Activated T-cell treated with anti-CD3 and anti-CD28 coated beads, Interleukin-2, amount 50 U/mL, for 48 hours (primary cell): ENCODE measurements around the gene PRR15L.
"Not testable (repeated sequence)": the region's sequence is repeated elsewhere in the genome, so short reads cannot be mapped to it uniquely, and the experiment has no call there.

Source experiments
- DNase-seq, 2 experiments: peaks; one replicate each; pipeline ENCODE4 v3.0.0-alpha.2; 2020

Gene PRR15L

DNA sequence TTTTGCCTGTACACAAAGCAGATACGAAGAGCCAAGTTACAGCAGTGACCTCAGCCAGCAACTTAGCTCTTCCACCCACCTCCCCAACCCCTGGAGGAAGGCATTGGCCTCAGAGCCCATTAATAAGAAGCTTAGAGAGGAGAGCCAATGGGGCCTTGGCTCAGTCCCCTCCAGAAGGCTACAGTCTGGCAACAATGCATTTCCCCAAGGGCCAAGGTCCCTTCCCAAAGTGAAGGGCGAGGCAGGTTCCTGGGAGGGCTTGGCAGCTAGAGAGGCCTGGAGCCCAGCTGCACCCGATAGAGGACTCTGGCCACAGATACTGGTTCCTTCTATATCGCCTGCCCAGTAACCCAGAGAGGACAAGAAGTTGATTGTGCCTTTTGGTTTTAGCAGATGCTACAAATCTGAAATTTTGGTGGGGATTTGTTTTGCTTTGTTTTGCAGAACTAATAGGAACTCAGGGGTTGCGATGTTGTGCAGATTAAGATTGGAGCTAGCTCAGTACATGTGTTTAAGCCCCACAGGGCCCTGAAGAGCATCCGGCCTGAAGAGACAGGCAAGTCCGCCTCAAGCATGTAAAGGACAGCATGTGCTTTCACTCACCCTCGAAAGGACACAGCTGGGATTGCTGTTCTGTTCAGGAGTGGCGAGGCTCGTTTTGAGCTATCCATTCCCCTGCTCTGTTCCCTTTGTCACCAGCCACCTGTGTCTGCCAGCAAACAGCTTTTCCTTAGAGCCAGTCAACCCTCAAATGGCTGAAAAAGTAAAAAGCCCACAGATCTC lies 28.3 kb downstream of the PRR15L start:
- DNase-seq, result no peak

DNA sequence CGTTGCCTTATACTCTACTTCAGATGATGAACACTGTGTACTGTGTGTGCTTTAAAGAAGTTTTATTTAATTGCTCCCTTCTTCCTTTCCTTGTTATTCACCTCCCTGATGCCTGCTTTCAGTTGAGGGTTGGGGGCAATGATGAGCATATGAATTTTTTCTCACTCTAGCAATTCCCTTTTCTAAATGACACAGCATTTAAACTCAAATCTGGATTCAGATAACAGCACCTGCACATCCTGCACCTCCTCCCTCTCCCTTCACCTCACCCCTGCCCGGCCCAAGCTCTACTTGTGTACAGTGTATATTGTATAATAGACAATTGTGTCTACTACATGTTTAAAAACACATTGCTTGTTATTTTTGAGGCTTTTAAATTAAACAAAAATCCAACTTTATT lies 29.3 kb downstream of the PRR15L start:
- DNase-seq, result no peak

DNA sequence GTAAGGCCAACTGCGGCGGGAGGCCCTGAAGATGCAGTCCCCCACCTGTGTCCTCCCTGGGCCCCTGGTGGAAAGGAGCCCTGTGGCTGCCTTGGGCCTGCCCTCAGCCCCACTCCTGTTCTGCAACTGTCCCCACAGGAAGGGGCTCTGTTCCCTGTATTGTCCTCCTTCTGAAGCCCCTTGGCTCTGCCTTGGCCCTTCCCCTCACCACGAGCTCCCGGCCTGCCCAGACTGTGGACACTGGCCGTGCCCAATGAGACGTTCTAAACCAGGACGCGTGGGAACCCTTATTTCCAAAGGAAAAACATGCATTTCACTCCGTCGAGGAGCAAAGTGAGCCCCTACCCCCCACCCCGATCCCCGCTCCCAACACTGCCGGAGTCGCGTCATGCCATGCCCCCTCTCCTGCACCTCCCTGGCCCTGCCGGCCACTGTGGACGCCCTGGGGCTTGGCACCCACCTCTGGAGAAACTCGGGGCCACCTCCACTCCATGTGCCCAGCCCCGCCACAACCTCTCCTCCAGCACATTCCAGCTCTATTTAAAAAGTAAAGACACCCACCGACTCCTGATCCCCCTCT lies 29.8 kb downstream of the PRR15L start:
- no peak for DNase-seq

DNA sequence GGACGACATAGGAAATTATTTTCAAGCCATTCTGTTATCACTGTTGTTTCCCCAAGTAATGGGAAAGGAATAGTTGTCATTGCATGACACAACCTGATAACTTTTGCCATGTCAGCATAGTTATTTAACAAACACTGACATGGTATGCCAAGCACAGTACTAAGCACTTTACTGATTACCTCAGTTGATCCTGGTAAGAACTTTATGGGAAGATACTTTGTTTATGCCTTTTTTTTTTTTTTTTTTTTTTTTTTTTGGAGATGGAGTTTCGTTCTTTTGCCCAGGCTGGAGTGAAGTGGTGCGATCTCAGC lies 32.0 kb downstream of the PRR15L start:
- DNase-seq, result no peak

DNA sequence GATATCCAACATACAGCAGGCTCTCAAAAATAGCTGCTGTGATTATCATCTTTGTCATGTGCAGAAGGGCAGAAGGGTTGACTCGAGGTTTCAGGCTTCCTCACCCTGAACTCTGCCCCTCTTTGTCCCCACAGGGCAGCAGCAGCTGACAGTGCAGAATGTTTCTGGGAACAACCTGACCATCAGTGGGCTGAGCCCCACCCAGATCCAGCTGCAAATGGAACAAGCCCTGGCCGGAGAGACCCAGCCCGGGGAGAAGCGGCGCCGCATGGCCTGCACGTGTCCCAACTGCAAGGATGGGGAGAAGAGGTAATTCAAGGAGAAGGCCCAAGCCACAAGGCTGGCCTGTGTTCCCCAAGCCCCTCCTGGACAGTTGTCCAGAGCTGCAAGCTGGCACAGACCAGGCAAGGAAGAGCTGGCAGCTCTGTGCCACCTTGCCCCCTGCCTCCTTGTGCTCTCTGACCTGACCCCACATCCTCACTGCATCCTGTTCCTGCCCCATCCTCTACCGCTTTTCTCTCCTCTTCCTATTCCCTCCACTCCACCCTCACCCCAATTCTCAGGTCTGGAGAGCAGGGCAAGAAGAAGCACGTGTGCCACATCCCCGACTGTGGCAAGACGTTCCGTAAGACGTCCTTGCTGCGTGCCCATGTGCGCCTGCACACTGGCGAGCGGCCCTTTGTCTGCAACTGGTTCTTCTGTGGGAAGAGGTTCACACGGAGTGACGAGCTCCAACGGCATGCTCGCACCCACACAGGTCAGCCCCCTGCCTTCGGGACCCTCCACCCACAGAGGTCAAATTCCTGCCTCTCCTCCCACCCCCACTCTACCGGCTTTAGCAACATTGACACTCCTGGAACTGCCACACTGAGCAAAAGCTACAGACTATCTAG lies 32.7 kb downstream of the PRR15L start:
- no peak for DNase-seq

DNA sequence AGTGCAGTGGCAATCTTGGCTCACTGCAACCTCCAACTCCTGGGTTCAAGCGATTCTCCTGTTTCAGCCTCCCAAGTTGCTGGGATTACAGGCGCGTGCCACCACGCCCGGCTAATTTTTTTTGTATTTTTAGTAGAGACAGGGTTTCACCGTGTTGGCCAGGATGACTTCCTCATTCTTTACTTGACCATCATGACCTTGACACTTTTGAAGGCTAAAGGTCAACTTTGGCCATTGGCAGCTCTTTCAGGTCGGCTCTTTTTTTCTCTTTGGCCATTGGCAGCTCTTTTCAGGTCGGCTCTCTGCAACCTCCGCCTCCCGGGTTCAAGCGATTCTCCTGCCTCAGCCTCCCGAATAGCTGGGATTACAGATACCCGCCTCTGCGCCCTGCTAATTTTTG lies 37.8 kb downstream of the PRR15L start:
- DNase-seq, result not testable (repeated sequence)

DNA sequence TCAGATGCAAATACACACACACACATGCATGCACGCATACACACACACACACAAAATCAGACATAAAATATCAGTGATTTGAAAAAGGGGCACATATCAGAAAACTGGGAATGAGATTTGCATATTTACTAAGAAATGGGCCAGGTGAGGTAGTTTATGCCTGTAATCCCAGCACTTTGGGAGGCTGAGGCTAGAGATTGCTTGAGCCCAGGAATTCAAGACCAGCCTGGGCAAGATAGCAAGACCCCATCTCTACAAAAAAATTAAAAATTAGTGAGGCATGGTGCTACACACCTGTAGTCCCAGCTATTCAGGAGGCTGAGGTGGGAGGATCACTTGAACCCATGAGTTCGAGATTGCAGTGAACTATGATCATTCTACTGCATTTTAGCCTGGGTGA lies 38.7 kb downstream of the PRR15L start:
- DNase-seq, result no peak

DNA sequence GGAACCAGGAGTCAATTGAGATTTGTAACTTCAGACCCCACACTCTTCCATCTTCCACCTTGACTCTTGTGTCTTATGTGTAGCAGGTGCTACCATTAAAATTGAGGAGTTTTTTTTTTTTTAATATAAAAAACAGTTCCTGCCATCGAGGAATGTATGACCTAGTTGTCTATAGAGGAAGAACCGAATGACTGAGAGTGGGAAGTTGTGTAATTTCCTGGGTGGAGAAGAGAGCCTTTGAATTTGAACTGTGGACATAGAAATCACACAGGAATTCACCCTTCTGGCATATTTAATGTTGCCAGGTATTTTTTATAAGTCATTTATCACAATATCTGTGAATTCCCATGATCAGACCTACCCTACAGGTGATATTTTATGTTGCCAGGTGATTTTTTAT lies 39.7 kb downstream of the PRR15L start:
- no peak for DNase-seq

DNA sequence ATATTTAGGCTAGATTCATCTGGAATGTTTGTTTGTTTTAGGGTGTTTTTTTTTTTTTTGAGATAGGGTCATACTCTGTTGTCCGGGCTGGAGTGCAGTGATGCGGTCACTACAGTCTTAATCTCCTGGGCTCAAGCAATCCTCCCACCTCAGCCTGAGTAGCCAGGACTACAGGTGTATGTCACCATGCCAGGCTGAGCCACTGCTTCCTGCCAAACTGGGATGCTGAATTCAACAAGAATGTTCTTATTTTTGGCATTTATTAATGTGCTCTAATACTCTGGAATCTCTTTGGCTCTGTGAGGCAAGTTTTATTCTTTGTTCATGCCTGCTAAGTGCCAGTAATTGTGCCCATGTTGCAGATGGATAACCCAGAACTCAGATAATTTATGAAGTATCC lies 40.1 kb downstream of the PRR15L start:
- no peak for DNase-seq

DNA sequence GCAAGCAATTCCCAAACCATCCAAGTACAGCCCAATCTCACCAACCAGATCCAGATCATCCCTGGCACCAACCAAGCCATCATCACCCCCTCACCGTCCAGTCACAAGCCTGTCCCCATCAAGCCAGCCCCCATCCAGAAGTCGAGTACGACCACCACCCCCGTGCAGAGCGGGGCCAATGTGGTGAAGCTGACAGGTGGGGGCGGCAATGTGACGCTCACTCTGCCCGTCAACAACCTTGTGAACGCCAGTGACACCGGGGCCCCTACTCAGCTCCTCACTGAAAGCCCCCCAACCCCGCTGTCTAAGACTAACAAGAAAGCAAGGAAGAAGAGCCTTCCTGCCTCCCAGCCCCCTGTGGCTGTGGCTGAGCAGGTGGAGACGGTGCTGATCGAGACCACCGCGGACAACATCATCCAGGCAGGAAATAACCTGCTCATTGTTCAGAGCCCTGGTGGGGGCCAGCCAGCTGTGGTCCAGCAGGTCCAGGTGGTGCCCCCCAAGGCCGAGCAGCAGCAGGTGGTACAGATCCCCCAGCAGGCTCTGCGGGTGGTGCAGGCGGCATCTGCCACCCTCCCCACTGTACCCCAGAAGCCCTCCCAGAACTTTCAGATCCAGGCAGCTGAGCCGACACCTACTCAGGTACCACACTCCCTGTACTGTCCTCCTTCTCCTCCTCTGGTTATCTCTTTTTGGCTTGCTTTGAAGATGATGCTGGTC lies 41.0 kb downstream of the PRR15L start:
- DNase-seq, result no peak

DNA sequence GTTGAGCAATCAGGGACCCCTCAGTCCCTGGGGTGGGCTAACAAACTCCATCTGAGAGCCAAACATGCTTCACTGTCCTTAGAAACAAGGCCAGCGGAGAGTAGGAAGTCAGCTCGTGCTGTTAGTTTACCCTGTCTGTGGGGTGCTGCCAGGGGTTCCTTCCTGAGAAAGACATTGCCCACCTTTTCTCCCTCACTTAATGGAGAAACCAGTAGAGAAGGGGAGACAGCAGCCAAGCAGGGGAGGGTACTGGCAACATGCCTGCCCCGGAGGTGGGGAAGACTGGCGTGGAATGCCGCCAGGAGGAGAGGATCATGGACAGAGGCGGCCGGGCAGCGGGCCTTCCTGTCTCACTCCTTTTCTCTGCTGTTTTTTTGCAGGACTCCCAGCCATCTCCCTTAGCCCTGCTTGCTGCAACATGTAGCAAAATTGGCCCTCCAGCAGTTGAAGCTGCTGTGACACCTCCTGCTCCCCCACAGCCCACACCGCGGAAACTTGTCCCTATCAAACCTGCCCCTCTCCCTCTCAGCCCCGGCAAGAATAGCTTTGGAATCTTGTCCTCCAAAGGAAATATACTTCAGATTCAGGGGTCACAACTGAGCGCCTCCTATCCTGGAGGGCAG lies 41.8 kb downstream of the PRR15L start:
- no peak for DNase-seq

DNA sequence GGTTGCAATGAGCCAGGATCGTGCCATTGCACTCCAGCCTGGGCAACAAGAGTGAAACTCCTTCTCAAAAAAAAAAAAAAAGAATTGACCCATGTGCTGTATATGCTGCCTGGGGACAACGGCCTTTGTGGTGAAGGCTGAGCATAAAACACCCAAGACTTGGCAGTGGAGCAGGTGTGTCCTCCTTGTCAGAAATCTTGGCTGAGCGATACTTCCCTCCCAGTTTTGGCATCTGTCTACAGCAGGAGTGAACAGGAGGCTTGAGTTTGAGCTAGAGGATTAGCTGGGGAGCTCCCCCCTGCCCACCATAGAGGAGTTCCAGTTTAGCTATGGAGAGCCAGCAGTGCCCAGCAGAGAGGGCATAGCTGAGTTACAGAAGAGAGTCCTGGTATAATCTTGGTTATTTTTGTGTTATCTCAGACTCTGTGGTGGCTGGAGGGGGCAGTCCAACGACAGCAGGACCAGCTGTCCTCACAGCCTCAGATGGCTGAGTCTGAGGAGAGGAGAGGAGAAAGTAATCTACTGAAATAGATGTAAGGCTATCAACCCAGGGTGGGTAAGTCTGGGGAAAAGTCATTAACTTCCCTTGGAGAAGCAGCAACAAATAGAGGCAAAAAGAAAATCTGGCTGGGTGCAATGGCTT lies 43.3 kb downstream of the PRR15L start:
- DNase-seq, result no peak

DNA sequence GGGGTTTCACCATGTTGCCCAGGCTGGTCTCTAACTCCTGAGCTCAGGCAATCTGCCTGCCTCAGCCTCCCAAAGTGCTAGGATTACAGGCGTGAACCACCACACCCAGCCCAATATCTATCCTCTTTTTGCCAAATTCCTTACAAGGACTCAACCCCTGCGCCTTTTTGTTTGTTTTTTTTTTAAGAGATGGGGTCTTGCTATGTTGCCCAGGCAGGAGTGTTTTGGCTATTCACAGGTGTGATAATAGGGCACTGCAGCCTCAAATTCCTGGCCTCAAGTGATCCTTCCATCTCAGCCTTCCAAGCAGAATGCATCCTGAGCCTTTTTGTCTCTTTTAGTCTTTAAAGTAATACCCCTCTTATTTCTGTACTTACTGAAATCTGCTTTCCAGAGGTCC lies 44.6 kb downstream of the PRR15L start:
- DNase-seq, result no peak

DNA sequence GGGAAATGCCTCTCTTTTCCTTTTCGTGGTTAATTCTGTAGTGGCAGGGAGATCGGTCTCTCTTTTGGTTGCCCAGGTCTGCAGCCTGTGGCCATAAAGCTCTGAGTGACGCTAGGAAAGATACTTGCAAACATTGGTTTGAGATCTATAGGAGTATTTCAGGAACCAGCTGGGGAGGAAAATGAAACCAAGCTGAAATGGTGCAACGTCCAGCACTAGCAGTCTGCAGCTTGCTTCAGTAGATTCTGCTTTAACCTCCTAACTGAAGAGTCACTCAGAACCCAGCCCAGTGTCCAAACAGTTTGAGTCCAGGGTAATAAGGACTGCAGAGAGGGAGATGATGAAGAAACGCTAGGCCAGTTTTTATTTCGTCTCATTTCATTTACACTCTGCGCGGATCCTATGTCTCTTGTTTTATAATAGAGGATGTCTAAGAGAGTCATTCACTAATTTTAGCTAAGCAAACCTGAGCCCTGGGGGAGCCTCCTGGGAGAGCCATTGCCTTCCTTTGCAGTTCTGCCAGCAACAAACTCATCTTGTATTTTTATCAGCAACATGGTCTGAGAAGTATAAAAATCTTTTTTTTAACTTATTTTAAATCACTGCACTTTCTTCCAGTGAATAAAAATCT lies 49.6 kb downstream of the PRR15L start:
- no peak for DNase-seq

DNA sequence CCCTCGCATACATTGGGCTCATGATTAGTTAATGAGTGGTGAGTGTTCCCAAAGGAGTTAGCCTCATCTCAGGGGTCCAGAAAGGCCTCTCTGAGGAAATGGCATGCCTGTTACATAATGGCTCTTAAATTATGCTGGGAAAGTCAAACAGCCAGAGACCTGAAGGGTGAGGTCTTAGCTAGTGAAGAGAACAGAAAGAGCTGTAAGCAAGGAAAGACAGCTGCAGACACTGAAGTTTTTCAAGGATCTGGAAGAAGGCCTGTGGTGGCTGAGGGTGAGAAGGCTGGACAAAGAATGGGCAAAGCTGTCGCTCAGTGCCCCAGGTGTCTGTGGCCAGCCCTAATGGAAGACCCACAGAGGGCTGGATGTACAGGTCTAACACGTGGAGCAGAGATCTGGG lies 51.2 kb downstream of the PRR15L start:
- DNase-seq, result no peak

DNA sequence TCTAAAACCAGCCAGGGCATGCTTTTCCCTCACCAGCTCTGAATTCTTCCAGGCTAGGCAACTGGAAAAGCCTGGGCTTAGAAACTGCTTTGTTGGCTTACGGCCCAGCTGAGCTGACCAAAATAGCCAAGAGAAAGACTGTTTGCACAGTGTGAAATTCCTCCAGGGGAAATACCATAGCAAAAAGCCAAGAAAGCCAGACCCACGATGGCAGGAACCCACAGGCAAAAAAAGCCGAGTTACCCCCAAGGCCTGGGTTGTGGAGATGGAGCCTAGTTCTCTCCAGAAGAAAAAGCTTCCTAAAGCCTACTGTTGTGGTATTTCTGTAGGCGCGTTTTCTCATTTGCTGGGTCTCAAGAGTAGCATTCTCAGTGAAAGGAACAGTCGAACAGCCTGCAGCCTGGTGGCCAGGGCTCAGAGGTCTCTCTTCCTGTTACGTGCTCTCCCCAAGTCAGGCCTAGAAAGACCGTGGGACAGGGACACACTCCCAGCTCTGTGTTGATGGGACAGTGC lies 52.4 kb downstream of the PRR15L start:
- no peak for DNase-seq

DNA sequence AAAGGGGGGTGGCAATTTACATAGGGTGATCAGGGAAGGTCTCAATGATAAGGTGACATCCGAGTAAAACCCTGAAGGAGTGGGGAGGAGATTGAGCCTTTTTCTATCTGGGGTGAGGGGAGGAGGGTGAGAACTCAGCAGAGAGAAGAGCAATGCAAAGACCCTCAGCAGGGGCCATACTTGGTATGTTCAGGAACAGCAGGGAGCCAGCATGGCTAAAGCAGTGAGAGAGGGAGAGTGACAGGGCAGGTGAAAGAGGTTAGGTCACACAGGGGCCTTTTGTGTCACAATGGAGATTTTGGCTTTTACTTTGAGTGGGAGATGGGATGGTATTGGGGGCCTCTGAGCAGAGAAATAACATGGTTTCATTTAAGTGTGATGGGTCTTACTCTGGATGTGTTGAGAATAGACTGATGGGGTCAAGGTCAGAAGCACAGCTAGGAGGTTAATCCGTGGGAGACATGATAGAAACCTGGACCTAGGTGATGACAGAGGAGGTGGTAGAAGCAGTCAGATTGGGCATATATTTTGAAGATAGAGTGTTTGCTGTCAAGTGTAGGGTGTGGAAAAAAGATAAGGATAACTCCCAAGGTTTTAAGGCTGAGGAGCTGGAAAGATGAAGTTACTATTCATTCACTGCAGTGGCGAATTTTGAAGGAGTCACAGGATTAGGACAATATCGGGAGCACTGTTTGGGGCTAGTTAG lies 55.5 kb downstream of the PRR15L start:
- no peak for DNase-seq
